T-cell (primary cell): ENCODE results near the gene PDS5B. TPM values are rescaled to one million over a fixed set of nuclear protein-coding genes. Genes with fewer than 3 reads are reported as not detected.

Experiments used
- total RNA-seq, 35 experiments: library from RNA in 6 of 35; stranded (reverse) in 6 of 35; fragments of 120-200 nt in 1 of 35; gene quantifications; one replicate each; pipeline versions ENCODE4 v1.2.1 to v1.2.4 and lab custom pipeline; 2013 to 2026

PDS5B gene
- total RNA-seq, 5 donors from 2014 or later (not counting 1 experiment from before 2014, with no cell fraction given), result 45.4 to 48.5 (median 46.9) TPM

Other genes with a start within 250 kb of the PDS5B start
- 10 to 100 TPM; 37.7 to 59.6 (median 44.0) TPM for gene N4BP2L1, start 158.3 kb upstream of the PDS5B start, total RNA-seq
- 100 to 1,000 TPM; 200 to 241 (median 216) TPM for gene N4BP2L2, start 47.7 kb upstream of the PDS5B start, total RNA-seq